GM18502 (cell line): ENCODE measurements around the gene ZNF106.

Source experiments
- ATAC-seq: cut with Tn5 transposase; IDR thresholded peaks from one replicate; pipeline ENCODE4 v1.9.1; 2021; ENCODE audit warnings: mild to moderate bottlenecking; ENCODE audit not compliant: unreplicated experiment, poor library complexity

The ZNF106 gene

GRCh38 chr15:42483677-42484076 lies 7.3 kb downstream of the ZNF106 start:
- ATAC-seq, result no peak

DNA sequence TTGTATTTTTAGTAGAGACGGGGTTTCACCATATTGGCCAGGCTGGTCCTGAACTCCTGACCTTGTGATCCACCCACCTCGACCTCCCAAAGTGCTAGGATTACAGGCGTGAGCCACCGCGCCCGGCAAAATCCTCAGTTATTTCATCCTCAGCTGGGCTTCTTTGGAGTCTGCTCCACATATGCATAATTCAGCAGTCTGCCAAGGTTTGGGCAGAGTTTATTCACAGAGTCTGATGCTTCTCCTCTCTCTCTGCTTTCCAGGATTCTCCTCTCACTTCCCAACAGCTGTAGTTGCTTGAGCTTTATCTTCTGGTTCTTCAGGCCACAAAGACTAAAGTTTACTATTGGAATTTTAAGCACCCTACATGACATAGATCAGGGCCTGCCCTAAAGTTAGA lies 8.2 kb downstream of the ZNF106 start:
- no peak for ATAC-seq

DNA sequence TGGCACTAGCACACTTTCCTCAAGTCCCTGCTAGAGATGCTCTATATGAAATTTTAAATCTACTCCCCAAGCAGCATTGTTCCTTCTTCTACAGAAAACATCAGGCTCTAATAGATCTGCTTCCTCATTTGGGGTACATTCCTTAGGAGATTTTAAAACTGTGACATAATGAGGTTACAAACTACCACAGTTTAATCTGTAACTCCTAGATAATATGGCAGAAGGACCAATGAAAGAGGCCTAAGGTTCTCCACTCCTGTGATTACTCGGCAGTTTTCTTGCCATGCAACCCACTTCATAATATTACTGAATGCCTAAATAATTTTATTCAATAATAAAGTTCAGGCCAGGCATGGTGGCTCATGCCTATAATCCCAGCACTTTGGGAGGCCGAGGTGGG lies 16.1 kb downstream of the ZNF106 start:
- ATAC-seq, result no peak

GRCh38 chr15:42471002-42471401 lies 19.9 kb downstream of the ZNF106 start:
- no peak for ATAC-seq

GRCh38 chr15:42465520-42466259 lies 25.3 kb downstream of the ZNF106 start:
- ATAC-seq, result no peak

DNA sequence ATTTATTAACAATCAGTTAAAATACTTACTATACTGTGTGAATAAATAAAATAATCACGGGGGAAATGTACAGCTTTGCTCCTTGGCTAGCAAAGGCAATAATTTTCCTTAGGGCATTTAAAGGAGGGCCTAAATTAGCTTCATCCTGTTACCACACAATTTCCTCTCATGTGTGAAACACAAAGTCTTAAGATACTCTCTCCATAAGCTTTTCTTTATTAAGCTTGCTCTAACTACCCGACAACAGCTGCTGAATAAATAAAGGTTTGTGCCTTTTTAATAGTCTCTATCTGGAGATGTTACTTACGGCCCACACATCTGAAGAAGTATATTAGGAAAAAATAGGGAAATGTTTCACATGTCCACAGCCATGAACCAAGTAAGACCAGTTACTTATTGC lies 29.7 kb downstream of the ZNF106 start:
- no peak for ATAC-seq

GRCh38 chr15:42457445-42458442 lies 33.2 kb downstream of the ZNF106 start:
- peak; percentile 71 for ATAC-seq

DNA sequence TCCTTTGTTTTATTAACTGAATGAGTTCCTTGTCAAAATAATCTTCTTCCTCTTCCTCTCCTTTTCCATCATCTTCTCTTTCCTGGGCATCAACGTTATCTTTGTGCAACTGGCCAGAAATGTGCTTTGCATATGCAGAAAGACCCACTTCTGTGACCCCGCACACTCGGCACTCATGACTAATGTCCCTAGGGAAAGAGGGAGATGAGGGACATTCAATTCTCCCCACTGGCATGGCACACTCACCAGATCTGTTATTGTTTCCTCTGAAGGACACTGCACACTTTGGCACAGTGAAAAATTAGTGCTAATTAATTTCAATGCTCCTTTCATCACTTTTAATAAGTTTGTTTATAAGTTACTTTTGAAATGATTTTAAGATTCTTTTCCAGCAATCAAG lies 34.0 kb downstream of the ZNF106 start:
- ATAC-seq, result no peak

DNA sequence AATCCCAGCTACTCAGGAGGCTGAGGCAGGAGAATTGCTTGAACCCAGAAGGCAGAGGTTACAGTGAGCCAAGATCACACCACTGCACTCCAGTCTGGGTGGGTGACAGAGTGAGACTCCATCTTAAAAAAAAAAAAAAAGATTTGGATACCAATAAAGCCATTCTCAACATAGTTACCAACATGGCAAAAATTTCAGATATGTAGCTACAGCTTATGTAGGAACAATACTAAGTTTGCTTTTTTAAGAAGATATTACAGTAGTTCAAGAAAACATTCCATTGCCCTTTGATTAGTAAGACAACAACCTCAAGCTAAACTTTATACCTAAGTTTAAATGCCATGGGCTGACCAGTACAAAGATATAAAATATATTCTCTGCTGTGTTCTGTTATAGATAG lies 34.4 kb downstream of the ZNF106 start:
- ATAC-seq, result no peak

DNA sequence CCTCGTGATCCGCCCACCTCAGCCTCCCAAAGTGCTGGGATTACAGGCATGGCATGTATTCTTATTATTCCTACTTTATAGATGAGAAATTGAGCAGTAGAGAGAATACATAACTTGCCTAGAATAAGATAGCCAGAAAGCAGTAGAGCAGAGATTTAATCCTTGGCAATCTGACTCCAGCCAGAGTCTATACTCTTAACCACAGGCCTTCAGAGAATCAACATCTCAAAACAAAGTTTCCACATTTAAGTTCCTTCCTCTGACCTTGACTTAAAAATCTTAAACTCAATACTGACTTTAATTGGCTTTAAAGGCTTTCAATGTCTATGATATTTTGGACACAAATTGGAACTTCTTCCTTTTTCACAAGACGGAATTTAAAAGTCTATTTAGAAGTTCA lies 37.1 kb downstream of the ZNF106 start:
- no peak for ATAC-seq

- ATAC-seq, result no peak
Measured at GRCh38 chr15:42450425-42450790, 40.5 kb downstream of the ZNF106 start.

DNA sequence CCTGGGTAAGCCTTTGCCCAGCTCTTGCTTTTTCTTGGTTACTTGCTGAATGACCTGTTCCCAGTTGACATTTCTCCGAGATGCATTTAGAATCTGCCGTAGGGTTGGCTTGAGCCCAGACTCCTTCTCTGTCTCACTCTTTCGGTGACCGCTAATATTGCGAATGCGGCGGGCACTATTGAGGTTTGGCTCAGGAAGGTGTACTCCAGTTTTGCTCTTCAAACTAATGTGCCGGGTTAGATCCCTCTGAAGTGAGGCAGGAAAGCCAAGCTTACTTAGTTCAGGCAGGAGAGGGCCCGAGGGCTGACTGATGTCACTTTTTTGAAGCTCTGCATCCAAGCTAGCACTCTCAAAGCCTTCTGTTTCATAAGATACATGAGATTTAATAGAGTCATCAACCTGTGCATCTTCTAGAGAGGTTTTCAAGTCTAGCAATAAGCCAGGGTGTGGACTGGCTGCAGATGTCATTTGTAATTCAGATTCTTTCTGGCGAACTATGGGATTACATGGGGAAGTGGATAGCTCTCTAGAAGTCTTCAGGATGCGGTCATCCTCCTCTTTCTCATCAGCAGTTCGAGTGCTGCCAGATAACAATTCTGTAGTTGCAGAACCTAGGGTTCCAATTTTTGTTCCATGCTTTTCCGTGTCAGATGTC lies 41.0 kb downstream of the ZNF106 start:
- ATAC-seq, result no peak

DNA sequence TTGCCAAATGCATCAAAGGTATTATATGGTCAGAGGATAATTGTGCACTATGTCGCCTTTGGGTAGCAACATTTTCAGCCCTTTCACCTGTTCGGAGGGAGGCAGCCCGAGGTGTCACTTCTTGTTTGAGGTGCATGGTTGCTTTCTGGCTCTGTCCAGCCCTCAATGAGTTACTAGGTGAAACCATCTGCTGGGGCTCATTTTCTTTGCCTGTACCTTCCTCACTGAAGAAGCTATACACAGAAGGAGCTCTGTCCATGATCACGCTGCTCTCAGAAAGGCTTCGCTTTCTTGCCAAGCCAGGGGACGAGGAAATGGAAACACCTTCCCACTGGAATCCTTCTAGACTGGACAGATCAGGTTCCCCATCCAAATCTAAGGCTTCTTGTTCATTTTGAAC lies 42.7 kb downstream of the ZNF106 start:
- ATAC-seq, result no peak

- no peak for ATAC-seq
Measured at GRCh38 chr15:42447599-42447998, 43.3 kb downstream of the ZNF106 start.

DNA sequence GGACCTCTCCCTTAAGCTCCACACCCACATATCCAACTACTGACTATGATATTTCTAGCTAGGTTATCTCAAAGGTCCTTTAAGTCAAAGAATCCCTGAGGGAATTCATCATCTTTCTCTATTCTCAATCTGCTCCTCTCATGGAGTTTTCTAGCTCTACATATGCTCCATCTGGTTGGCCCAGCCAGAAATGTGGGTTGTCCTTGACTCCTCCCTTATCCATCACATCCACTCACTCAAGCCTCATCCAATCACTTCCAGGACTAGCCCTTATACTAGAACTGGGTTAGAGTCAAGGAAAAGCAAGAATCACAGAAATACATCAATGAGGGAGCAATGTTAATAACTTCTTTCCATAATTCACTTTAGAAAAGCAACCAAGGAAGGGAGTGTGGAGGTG lies 45.4 kb downstream of the ZNF106 start:
- ATAC-seq, result no peak

GRCh38 chr15:42444415-42445063 lies 46.4 kb downstream of the ZNF106 start:
- ATAC-seq, result no peak

- no peak for ATAC-seq
Measured at GRCh38 chr15:42427429-42428223, 63.3 kb downstream of the ZNF106 start.

GRCh38 chr15:42421376-42421775 lies 69.6 kb downstream of the ZNF106 start:
- ATAC-seq, result no peak

DNA sequence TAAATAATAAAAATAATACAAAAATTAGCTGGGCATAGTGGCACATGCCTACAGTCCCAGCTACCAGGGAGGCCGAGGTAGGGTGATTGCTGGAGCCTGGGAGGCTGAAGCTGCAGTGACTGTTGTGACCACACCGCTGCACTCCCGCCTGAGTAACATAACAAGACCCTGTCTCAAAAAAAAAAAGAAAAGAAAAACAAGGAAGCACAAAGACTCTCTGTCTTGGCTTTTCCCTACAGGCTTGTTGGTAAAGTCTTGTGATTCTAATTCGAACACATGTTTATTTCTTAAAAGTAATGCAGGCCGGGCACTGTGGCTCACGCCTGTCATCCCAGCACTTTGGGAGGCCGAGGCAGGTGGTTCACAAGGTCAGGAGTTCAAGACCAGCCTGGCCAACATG lies 71.6 kb downstream of the ZNF106 start:
- ATAC-seq, result no peak

DNA sequence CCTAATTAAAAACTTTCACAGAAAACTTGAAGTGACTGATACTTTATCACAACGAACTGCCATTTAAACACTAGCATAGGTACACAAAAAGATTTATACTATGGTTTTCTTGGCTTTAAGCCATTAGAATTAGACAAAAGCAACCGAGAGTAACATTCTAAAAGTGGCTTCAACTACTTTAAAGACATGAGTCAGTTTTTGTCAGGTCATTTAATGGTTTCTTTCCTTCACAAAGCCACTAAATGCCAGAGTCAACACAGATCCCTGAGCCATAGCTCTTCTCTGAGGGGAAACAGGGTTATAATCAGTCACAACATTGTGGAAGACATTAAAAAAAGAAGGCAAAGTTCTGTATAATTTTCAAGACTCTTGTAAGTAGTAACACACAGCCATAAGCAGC lies 77.0 kb downstream of the ZNF106 start:
- ATAC-seq, result no peak
